Activated CD4-positive, alpha-beta T cell treated with anti-CD3 and anti-CD28 coated beads for 48 hours (primary cell): ENCODE data around the gene CPNE4.

Experiments used
- DNase-seq: peaks from one replicate; pipeline ENCODE4 v3.0.0-alpha.2; 2020

Gene CPNE4

GRCh38 chr3:131730581-131730980 is 304.2 kb downstream of the CPNE4 start:
- DNase-seq = no peak

DNA sequence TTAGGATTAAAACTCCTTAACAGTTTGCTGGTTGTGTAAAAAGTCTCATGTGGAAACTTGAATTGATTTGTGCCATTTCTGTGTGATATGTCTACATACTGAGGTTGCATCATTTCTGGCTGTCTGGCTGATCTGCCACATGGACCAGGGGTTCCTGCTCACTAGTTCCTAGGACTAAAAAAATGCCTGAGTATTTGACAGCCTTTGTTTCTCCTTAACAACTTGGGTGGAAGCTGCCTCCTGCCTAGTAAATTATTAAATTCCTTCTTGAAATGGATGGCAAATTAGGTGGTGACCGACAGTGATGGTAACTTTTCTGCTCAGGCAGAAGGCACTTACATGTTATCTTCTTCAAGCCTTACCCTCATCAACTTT is 305.2 kb downstream of the CPNE4 start:
- no peak for DNase-seq

DNA sequence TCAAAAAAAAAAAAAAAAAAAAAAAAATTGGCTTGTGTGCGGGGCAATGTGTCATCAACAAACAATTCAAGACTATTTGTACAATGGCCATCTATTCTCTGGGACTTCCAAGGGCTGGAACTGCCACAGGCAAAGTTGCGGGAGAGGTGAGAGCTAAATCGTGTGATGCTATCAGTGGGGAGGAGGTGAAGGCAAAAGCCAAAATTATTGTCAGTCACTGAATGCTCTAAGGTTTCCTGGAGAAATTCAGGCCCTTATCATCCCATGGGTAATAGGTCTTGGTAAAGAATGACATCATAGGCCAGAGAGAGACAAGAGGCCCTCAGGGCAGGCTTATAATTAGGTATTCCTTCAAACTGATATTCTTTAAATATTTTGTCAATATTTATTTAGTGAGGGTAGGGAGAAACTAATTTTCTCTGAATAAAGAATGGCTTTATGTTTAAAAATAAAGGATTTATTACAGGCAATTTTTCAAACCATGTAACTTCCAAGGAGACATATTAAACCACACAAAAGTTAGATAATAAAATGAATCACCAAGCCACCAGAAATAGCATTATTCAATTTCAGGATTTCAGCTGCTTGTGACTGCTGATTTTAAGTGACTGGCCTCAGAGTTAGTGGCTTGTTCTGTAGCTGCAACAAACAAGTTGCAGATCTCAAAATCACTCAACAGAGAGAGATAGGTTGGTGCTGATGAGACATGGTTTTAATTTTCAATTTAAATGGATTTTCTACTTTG is 305.7 kb downstream of the CPNE4 start:
- no peak for DNase-seq

DNA sequence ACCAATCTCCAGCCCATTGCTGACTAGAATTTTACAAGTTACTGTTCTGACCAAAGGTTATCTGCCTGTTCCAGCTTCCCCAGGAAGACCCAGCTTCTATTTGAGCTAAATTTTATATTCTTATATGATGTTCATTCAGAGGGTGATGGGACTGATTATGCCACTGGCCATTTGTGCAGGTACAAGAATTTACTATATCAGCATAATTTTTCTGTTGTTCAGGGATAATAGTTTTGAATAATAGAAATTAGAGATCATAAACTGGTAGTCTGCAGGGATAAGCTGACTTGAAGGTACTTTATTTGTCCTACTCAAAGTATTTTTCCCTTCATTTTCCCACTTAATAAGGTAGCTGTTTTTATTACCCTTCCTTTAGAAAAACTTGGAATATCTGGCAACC is 309.4 kb downstream of the CPNE4 start:
- no peak for DNase-seq

DNA sequence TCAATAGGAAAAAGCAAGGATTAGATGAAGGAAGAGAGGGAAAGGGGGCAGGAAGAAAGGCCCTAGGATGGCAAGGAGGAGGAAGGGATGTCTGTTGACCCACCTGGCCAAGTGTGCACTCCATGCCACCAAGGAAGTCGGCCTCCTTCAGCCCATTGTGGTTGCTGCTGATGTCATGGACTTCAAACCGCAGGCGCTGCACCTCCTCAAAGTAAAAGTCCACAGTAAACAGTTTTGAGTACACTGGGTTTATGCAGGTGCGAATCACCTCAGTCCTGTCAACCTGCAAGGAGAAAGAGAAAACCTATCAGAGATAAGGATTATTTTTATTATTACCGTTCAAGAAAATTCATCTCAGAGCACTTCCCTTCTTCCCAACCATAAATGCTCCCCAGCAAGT is 311.5 kb downstream of the CPNE4 start:
- DNase-seq = no peak

DNA sequence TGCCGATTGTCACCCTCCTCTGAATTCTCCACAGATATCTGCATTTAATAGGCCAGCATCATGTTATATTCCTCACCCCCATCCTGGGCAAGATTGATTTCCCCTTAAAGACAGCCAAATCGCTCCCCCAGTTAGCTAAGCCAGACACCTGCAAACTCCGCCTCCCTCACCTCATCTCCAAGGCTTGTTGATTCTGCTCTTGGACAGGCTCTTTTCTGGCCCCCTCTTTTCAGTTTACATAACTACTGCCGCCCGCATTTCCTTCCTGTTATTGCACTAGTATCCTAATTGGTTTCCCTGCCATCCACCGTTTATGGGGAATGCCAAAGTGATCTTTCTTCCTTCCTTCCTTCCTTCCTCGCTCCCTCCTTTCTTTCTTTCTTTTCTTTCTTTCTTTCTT is 317.3 kb downstream of the CPNE4 start:
- no peak for DNase-seq

DNA sequence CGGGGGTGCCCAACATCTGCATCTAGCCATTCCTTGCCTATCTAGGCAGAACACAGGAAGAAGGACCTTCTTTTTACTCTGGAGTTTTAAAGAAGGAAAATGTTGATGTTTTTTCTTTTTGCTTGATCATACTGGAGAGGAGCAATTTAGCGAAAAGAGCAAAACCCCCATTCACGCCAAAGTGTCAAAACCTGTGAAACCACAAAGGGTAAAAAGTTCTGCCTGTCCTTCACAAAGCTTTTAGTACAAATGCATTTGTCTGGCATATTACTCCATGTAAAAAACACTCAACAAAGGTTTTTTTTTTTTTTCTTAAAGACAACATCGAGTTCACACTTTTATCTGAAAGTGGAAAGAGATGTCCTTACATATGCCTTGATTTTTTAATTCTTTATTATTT is 317.9 kb downstream of the CPNE4 start:
- DNase-seq = no peak

DNA sequence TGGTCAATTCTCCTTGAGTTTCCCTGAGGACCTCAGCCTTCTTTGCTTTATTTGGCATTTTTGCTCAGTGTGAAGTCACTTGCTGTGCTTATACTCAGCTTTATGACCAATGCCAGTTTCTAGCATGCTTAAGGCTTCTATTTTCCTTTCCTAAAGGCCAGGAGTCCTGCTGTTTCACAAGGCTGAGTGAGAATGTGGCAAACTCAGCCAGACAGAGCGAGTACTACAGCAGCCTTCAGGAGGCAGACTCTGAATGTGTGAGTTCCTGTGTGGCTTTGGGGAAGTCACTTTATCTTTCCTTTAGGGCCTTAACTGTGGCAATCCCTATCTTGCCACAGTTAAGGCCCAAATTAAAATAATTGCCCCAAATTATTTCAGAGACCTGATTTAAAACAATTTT is 318.8 kb downstream of the CPNE4 start:
- no peak for DNase-seq

DNA sequence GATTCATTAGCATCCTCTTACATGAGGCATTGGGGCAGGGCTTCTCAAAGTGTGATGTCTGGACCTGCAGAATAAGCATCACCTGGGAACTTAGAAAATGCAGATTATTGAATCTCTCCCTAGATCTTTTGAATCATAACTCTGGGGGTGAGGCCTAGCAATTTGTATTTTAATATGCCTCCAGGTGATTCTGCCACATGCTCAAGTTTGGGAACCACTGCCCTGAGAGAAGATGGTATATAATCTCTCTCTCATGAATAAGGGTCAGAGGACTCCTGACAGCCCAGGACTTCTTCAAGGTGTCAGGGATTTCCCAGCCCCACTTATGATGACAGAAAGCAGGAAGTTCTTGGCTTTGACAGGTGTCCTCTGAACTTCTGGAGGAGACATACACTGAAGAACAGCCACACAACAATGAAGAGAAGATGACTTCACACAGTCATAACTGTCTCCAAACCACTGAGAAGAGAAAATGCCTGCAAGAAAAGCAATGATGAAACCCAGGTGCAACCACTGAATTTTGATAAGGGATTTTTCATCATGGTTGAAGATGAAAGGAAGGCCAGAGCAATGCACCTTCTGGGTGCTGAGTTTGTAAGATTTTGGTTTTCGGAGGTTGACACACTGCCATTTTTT is 320.1 kb downstream of the CPNE4 start:
- DNase-seq = no peak

GRCh38 chr3:131713416-131714123 is 321.2 kb downstream of the CPNE4 start:
- no peak for DNase-seq

GRCh38 chr3:131712662-131713061 is 322.2 kb downstream of the CPNE4 start:
- DNase-seq = no peak

DNA sequence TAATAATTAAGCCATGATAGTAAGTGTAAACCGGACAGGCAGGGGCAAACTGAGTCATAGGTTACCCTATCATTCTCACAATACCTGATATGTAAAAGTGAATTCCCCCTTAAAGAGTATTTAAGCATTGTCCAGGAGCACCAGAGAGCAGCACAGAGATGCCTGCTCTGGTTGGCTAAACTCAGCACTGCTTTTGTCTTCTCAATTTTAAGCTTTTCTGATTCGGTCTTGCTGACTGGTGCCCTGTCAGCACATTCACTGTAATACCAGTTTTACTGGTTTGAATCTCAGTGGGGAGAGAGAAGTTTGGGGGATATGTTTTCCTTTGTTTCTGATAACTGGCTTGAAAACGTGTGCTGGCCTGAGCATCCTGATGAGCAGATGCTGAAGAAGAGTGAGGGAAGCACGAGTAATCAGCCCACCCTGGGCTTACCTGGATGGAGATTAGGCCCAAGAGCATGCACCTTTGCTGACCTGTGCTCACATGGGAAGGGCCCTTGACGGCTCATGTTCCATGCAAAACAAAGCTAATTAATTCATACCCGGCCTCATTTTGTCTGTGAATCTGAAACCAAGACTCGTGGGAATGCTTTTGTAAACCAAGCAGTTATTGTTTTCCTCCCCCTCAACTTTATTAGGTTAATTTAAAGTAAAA is 323.6 kb downstream of the CPNE4 start:
- no peak for DNase-seq

GRCh38 chr3:131708241-131708640 is 326.6 kb downstream of the CPNE4 start:
- DNase-seq = no peak

- DNase-seq = no peak
Observed at GRCh38 chr3:131705558-131706051, 329.2 kb downstream of the CPNE4 start.

GRCh38 chr3:131705099-131705498 is 329.7 kb downstream of the CPNE4 start:
- no peak for DNase-seq

DNA sequence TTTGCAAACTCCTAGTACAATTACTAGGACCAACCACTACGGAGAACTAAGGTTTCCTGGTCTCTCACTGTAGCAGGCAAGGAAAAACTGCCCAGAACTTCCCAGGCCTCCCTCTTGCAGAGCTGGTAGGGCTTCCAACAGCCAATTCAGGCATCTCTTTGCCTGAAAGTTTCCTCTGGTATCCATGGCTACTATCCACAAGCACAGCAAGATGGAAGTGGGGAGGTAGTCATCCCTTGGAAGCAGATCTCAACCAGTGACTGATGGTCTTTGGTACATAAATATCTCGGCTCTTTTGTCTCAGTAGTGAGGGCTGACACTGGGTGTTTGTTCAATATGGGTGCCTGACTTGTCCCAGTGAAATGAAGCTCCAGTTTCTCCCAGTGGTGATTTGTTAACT is 330.7 kb downstream of the CPNE4 start:
- no peak for DNase-seq

GRCh38 chr3:131702146-131702545 is 332.7 kb downstream of the CPNE4 start:
- no peak for DNase-seq

GRCh38 chr3:131701153-131701770 is 333.6 kb downstream of the CPNE4 start:
- no peak for DNase-seq

- DNase-seq = no peak
Observed at GRCh38 chr3:131699001-131699400, 335.8 kb downstream of the CPNE4 start.

GRCh38 chr3:131694376-131694775 is 340.4 kb downstream of the CPNE4 start:
- no peak for DNase-seq

DNA sequence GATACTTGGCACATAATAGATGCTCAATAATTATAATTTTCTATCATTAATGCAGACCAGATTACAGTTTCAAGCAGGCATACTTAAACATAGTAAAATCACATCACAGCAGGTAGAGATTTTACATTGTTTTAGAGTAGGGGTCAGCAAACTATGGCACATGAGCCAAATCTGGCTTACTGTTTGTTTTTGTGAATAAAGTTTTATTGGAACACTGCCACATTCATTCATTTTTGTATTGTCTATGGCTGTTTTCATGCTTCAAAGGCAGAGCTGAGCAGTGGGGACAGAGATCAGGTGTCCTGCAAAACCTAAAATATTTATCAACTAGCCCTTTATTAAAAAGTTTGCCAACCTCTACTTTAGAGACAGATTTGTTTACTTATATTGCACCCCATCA is 342.5 kb downstream of the CPNE4 start:
- DNase-seq = no peak

GRCh38 chr3:131690800-131691199 is 344.0 kb downstream of the CPNE4 start:
- DNase-seq = no peak

DNA sequence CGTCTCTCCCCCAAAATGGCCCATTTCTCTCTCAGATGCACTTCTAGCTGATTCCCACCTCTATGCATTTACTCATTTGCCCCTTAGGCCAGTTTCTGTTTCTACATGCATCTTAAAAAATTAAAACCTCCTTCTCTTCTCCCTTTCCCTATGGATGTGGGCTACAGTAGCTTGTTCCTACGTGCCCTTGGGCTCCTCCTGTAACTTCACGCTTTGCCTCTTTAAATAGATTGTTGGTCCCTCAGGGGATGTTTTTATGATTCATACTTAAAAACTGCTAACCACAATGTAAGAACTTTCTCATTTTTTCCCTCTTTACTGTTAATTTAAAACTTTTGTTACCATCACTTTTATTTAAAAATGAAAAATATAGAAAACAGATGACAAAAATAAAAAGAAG is 346.4 kb downstream of the CPNE4 start:
- no peak for DNase-seq
